IPS-NIHi7 (cell line): ENCODE results near the gene NR4A1.
"Not testable (repeated sequence)": the region's sequence is repeated elsewhere in the genome, so short reads cannot be mapped to it uniquely, and the experiment has no call there.

Experiments
- DNase-seq: peaks from one replicate; pipeline ENCODE4 v3.0.0; 2012; ENCODE audit warnings: mixed read lengths; ENCODE audit errors: extremely low spot score

Gene NR4A1

GRCh38 chr12:52097045-52097666 is 45.9 kb downstream of the NR4A1 start:
- no peak for DNase-seq

GRCh38 chr12:52104431-52105089 is 53.3 kb downstream of the NR4A1 start:
- DNase-seq: not testable (repeated sequence)
